H9 (cell line): Measurements from ENCODE around the gene DCPS. TPM values are rescaled to one million over a fixed set of nuclear protein-coding genes. Genes with fewer than 3 reads are reported as not detected.
"Not testable (repeated sequence)": the region's sequence is repeated elsewhere in the genome, so short reads cannot be mapped to it uniquely, and the experiment has no call there.

Source experiments
- DNase-seq: peaks from one replicate; pipeline ENCODE4 v3.0.0-alpha.2; 2017
- H2AFZ ChIP-seq: one replicate; pipeline ENCODE4 v1.6.1; 2013; ENCODE audit warnings: mild to moderate bottlenecking, low read length, control low read depth, moderate library complexity
- H2AK5ac ChIP-seq: 2 replicates; pipeline ENCODE4 v1.6.1; 2013; ENCODE audit warnings: low read length, control low read depth, mixed read lengths; ENCODE audit not compliant: insufficient read length
- H2BK120ac ChIP-seq: one replicate; pipeline ENCODE4 v1.6.1; 2013; ENCODE audit warnings: low read depth, mild to moderate bottlenecking, low read length, control low read depth, inconsistent platforms; ENCODE audit not compliant: poor library complexity, severe bottlenecking
- H2BK12ac ChIP-seq: 2 replicates; pipeline ENCODE4 v1.6.1; 2013; ENCODE audit warnings: low read length, control low read depth, mixed read lengths, low read depth; ENCODE audit not compliant: insufficient read length
- H2BK15ac ChIP-seq: 2 replicates; pipeline ENCODE4 v1.6.1; 2013; ENCODE audit warnings: low read depth, low read length, control low read depth
- H2BK20ac ChIP-seq: one replicate; pipeline ENCODE4 v1.6.1; 2013; ENCODE audit warnings: low read depth, mild to moderate bottlenecking, low read length, control low read depth, inconsistent platforms; ENCODE audit not compliant: poor library complexity, severe bottlenecking
- H2BK5ac ChIP-seq: 2 replicates; pipeline ENCODE4 v1.6.1; 2013; ENCODE audit warnings: low read length, control low read depth, mixed read lengths; ENCODE audit not compliant: insufficient read length
- H3K14ac ChIP-seq: 2 replicates; pipeline ENCODE4 v1.6.1; 2013; ENCODE audit warnings: low read length, control low read depth; ENCODE audit not compliant: insufficient read depth
- H3K18ac ChIP-seq: 2 replicates; pipeline ENCODE4 v1.6.1; 2013; ENCODE audit warnings: low read depth, mild to moderate bottlenecking, mixed read lengths, low read length, control low read depth; ENCODE audit not compliant: insufficient read length
- H3K23ac ChIP-seq: 2 replicates; pipeline ENCODE4 v1.6.1; 2013; ENCODE audit warnings: low read length, control low read depth, mixed read lengths, low read depth; ENCODE audit not compliant: insufficient read length
- H3K23me2 ChIP-seq: 2 replicates; pipeline ENCODE4 v1.6.1; 2013; ENCODE audit warnings: low read depth, mild to moderate bottlenecking, mixed read lengths, low read length, control low read depth; ENCODE audit not compliant: insufficient read length, poor library complexity, severe bottlenecking
- H3K27ac ChIP-seq: 2 replicates; pipeline ENCODE4 v1.5.1; 2013; ENCODE audit warnings: low read length, control low read depth, mixed read lengths, low read depth; ENCODE audit not compliant: insufficient read length
- H3K27me3 ChIP-seq: 2 replicates; pipeline ENCODE4 v1.6.1; 2013; ENCODE audit warnings: low read length, control low read depth, inconsistent platforms; ENCODE audit not compliant: insufficient read depth
- H3K4ac ChIP-seq: 2 replicates; pipeline ENCODE4 v1.6.1; 2013; ENCODE audit warnings: low read depth, mild to moderate bottlenecking, control low read depth, inconsistent platforms, low read length, moderate library complexity
- H3K4me1 ChIP-seq: 2 replicates; pipeline ENCODE4 v1.6.1; 2013; ENCODE audit warnings: low read length, control low read depth, inconsistent platforms; ENCODE audit not compliant: insufficient read depth
- H3K4me2 ChIP-seq: 2 replicates; pipeline ENCODE4 v1.6.1; 2013; ENCODE audit warnings: low read length, control low read depth, mixed read lengths; ENCODE audit not compliant: insufficient read length, insufficient read depth
- H3K56ac ChIP-seq: 2 replicates; pipeline ENCODE4 v1.6.1; 2013; ENCODE audit warnings: low read depth, mild to moderate bottlenecking, mixed read lengths, low read length, control low read depth; ENCODE audit not compliant: insufficient read length
- H3K79me1 ChIP-seq: 2 replicates; pipeline ENCODE4 v1.6.1; 2013; ENCODE audit warnings: low read depth, mild to moderate bottlenecking, moderate library complexity, low read length, control low read depth, inconsistent platforms; ENCODE audit not compliant: insufficient read depth, poor library complexity, severe bottlenecking
- H3K79me2 ChIP-seq: 2 replicates; pipeline ENCODE4 v1.6.1; 2013; ENCODE audit warnings: low read length, control low read depth, inconsistent platforms; ENCODE audit not compliant: insufficient read depth
- H3K9ac ChIP-seq: 2 replicates; pipeline ENCODE4 v1.6.1; 2013; ENCODE audit warnings: low read length, control low read depth, mixed read lengths; ENCODE audit not compliant: insufficient read length; ENCODE audit errors: extremely low read depth
- H3K9me3 ChIP-seq: one replicate; pipeline ENCODE4 v1.6.1; 2013; ENCODE audit warnings: low read depth, low read length, inconsistent platforms; ENCODE audit not compliant: control insufficient read depth
- H3T11ph ChIP-seq: one replicate; pipeline ENCODE4 v1.6.1; 2013; ENCODE audit warnings: mild to moderate bottlenecking, low read length, control low read depth, inconsistent platforms
- H4K20me1 ChIP-seq: one replicate; pipeline ENCODE4 v1.6.1; 2013; ENCODE audit not compliant: control insufficient read depth, insufficient read length, insufficient read depth
- H4K5ac ChIP-seq: 2 replicates; pipeline ENCODE4 v1.6.1; 2013; ENCODE audit warnings: low read depth, mild to moderate bottlenecking, mixed read lengths, low read length, control low read depth; ENCODE audit not compliant: insufficient read length
- H4K8ac ChIP-seq: replicated peaks from 2 replicates; pipeline ENCODE4 v1.6.1; 2013; ENCODE audit warnings: low read length, control low read depth, mixed read lengths, low read depth; ENCODE audit not compliant: insufficient read length
- H4K91ac ChIP-seq: 2 replicates; pipeline ENCODE4 v1.6.1; 2013; ENCODE audit warnings: low read depth, mild to moderate bottlenecking, moderate library complexity, mixed read lengths, low read length, control low read depth; ENCODE audit not compliant: insufficient read length
- H3K27ac Mint-ChIP-seq, 3 experiments: 2 replicates in 2 of 3; 3 replicates in 1 of 3; pipeline ENCODE4 v1.8.0; 2020 to 2021; ENCODE audit warnings: mixed read lengths in 3 of 3, mild to moderate bottlenecking in 1 of 3, moderate library complexity in 1 of 3
- H3K27me3 Mint-ChIP-seq: 2 replicates; pipeline ENCODE4 v1.8.0; 2021; ENCODE audit warnings: low read depth, mild to moderate bottlenecking, moderate library complexity, mixed read lengths
- H3K36me3 Mint-ChIP-seq, 3 experiments: 2 replicates in 2 of 3; 3 replicates in 1 of 3; pipeline ENCODE4 v1.8.0; 2020 to 2021; ENCODE audit warnings: low read depth in 3 of 3, mixed read lengths in 3 of 3; ENCODE audit not compliant: insufficient read depth in 1 of 3
- H3K4me1 Mint-ChIP-seq, 2 experiments: 2 replicates each; pipeline ENCODE4 v1.8.0; 2020; ENCODE audit warnings: mixed read lengths in 2 of 2
- H3K4me3 Mint-ChIP-seq, 2 experiments: 2 replicates in 1 of 2; 3 replicates in 1 of 2; pipeline ENCODE4 v1.8.0; 2020 to 2021; ENCODE audit warnings: mild to moderate bottlenecking in 2 of 2, mixed read lengths in 2 of 2, moderate library complexity in 1 of 2
- H3K9me3 Mint-ChIP-seq, 2 experiments: 2 replicates in 1 of 2; 3 replicates in 1 of 2; pipeline ENCODE4 v1.8.0; 2020; ENCODE audit warnings: mild to moderate bottlenecking in 2 of 2, mixed read lengths in 2 of 2, moderate library complexity in 1 of 2
- whole genome bisulfite sequencing: extraction: QIAGEN DNeasy Blood & Tissue Kit; methylation state at CpG from one replicate; pipeline ENCODE4 v1.1.7; 2013; ENCODE audit warnings: missing lambda C conversion rate, low lambda C conversion rate, mixed read lengths; ENCODE audit not compliant: insufficient read length; ENCODE audit errors: extremely low coverage; 5-methylcytosine and 5-hydroxymethylcytosine counted together
- total RNA-seq: library from RNA; stranded (reverse); gene quantifications from 2 replicates; pipeline ENCODE4 v1.2.1, GENCODE V29; 2021
- TF ChIP-seq, protein P1 (sequence below): fragments of 200-600 bp; sonication (generic); conservative IDR thresholded peaks from 3 replicates; pipeline ENCODE4 v1.8.0; 2021; ENCODE audit warnings: antibody characterized with exemption, mild to moderate bottlenecking

The DCPS gene
- total RNA-seq, 1 experiment from 2014 or later, result 27.7 TPM

- Histone ChIP-seq H3K4me2 (no peak overlapping the region), H2BK120ac (no peak overlapping the region), H4K91ac (no peak overlapping the region), H2AK5ac (no peak overlapping the region), H2BK12ac (no peak overlapping the region), H3K18ac (no peak overlapping the region), H3K23ac (no peak overlapping the region), H3K14ac (peak overlapping the region; percentile 8; the same call in 1 of the 2 replicates), H3K56ac (no peak overlapping the region), H3K23me2 (no peaks in the 10 kb centered on the region), H3K79me2 (peaks cover 2% of the 10 kb centered on the region; the same call in 1 of the 2 replicates), H3T11ph (no peak overlapping the region), H3K4me1 (peaks cover 14% of the 10 kb centered on the region; the same call in 1 of the 2 replicates), H2BK20ac (no peak overlapping the region), H2BK15ac (no peak overlapping the region), H2BK5ac (no peak overlapping the region), H3K27ac (no peak overlapping the region), H3K9ac (no peak overlapping the region), H4K8ac (no peak overlapping the region), H3K79me1 (no peaks in the 10 kb centered on the region), H3K27me3 (no peaks in the 10 kb centered on the region), H3K9me3 (no peaks in the 10 kb centered on the region), H4K5ac (no peak overlapping the region), H2AFZ (no peak overlapping the region), H4K20me1 (no peaks in the 10 kb centered on the region), H3K4ac (no peak overlapping the region)
- Mint-ChIP-seq H3K27ac (peak overlapping the region; percentile 52 to 94 (median 57); a peak in 3 of 7 replicates), H3K9me3 (no peaks in the 10 kb centered on the region), H3K36me3 (peaks cover 23 to 48% (median 45%) of the 10 kb centered on the region in 3 experiments), H3K27me3 (no peaks in the 10 kb centered on the region), H3K4me3 (peak overlapping the region in 1 of 2 experiments; percentile 40; a peak in 1 of 5 replicates), H3K4me1 (peaks cover 39 to 50% of the 10 kb centered on the region in 2 experiments)
- no peak for DNase-seq
- TF ChIP-seq, protein P1, sequence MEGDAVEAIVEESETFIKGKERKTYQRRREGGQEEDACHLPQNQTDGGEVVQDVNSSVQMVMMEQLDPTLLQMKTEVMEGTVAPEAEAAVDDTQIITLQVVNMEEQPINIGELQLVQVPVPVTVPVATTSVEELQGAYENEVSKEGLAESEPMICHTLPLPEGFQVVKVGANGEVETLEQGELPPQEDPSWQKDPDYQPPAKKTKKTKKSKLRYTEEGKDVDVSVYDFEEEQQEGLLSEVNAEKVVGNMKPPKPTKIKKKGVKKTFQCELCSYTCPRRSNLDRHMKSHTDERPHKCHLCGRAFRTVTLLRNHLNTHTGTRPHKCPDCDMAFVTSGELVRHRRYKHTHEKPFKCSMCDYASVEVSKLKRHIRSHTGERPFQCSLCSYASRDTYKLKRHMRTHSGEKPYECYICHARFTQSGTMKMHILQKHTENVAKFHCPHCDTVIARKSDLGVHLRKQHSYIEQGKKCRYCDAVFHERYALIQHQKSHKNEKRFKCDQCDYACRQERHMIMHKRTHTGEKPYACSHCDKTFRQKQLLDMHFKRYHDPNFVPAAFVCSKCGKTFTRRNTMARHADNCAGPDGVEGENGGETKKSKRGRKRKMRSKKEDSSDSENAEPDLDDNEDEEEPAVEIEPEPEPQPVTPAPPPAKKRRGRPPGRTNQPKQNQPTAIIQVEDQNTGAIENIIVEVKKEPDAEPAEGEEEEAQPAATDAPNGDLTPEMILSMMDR, result no peak
- no CpG with 5 or more reads among the region's 1 CpG for WGBS
Measured at GRCh38 chr11:126346586-126346940, 42.7 kb downstream of the DCPS start.

DNA sequence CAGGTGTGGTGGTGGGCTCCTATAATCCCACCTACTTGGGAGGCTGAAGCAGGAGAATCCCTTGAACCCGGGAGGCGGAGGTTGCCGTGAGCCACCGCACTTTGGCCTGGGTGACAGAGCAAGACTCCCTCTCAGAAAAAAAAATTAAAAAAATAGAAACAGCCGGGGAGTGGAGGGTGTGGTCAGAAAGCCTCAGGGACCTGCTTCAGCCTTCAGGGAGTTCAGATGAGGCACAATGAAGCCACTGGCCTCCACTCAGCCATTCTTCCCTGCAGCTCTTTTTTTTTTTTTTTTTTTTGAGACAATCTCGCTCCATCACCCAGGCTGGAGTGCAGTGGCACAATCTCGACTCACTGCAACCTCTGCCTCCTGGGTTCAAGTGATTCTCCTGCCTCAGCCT is 43.1 kb downstream of the DCPS start:
- H3K23me2 ChIP-seq, H4K20me1 ChIP-seq, H2BK5ac ChIP-seq, H3K27me3 Mint-ChIP-seq, H3K79me1 ChIP-seq, H3K27me3 ChIP-seq, H2BK12ac ChIP-seq, H3K27ac ChIP-seq, H2BK15ac ChIP-seq, H4K5ac ChIP-seq, DNase-seq, H2BK120ac ChIP-seq, H4K8ac ChIP-seq, H3K27ac Mint-ChIP-seq, H4K91ac ChIP-seq, H3K9me3 Mint-ChIP-seq, H3K4me2 ChIP-seq, H3K56ac ChIP-seq, H2BK20ac ChIP-seq, H3K18ac ChIP-seq, H3K79me2 ChIP-seq, H2AK5ac ChIP-seq, H3K23ac ChIP-seq, H2AFZ ChIP-seq, H3K14ac ChIP-seq, H3K9ac ChIP-seq, H3K9me3 ChIP-seq, H3T11ph ChIP-seq, H3K4me3 Mint-ChIP-seq, H3K4ac ChIP-seq: not testable (repeated sequence)
- no CpG with 5 or more reads among the region's 7 CpGs for WGBS
- H3K4me1 ChIP-seq, result peaks cover 14% of the 10 kb centered on the region; the same call in 1 of the 2 replicates
- peaks cover 39 to 50% of the 10 kb centered on the region in 2 experiments for H3K4me1 Mint-ChIP-seq
- peaks cover 23 to 44% (median 42%) of the 10 kb centered on the region in 3 experiments for H3K36me3 Mint-ChIP-seq
